DOHH2 (cell line): Measurements from ENCODE around the gene GFPT1.

Source experiments
- EZH2phosphoT487 ChIP-seq: fragments of 200-600 bp; sonication (generic); IDR thresholded peaks from 2 replicates; pipeline ENCODE4 v1.6.1; 2017; ENCODE audit warnings: borderline replicate concordance, mild to moderate bottlenecking, antibody characterized with exemption, low read length, moderate library complexity, mixed read lengths
- TF ChIP-seq, protein P1 (sequence below): fragments of 200-600 bp; sonication (generic); IDR thresholded peaks from one replicate; pipeline ENCODE4 v1.5.1; 2014; ENCODE audit warnings: antibody characterized with exemption, mild to moderate bottlenecking, low read depth, low read length; ENCODE audit not compliant: poor library complexity, severe bottlenecking

DNA sequence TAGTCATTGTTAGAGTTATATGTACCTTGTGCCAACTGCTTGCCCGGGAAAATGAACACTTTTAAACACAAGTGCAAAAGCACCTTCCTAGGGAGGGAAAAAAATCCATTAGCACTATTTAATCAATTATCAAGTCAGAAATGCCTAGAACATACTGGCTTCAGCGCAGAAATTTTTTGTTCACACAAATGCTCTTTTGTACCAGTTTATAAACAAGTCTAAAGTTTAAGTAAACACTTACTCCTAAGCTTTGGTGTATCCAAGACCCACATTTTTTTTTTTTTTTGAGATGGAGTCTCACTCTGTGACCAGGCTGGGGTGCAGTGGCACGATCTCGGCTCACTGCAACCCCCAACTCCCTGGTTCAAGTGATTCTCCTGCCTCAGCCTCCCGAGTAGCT lies 30.6 kb downstream of the GFPT1 start:
- TF ChIP-seq, protein P1, sequence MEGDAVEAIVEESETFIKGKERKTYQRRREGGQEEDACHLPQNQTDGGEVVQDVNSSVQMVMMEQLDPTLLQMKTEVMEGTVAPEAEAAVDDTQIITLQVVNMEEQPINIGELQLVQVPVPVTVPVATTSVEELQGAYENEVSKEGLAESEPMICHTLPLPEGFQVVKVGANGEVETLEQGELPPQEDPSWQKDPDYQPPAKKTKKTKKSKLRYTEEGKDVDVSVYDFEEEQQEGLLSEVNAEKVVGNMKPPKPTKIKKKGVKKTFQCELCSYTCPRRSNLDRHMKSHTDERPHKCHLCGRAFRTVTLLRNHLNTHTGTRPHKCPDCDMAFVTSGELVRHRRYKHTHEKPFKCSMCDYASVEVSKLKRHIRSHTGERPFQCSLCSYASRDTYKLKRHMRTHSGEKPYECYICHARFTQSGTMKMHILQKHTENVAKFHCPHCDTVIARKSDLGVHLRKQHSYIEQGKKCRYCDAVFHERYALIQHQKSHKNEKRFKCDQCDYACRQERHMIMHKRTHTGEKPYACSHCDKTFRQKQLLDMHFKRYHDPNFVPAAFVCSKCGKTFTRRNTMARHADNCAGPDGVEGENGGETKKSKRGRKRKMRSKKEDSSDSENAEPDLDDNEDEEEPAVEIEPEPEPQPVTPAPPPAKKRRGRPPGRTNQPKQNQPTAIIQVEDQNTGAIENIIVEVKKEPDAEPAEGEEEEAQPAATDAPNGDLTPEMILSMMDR: no peak
- no peak for TF ChIP-seq EZH2phosphoT487
